GM23338 (cell line): ENCODE measurements around the gene SLC45A1. TPM values are rescaled to one million over a fixed set of nuclear protein-coding genes. Genes with fewer than 3 reads are reported as not detected.

ENCODE experiments used
- CREB1 ChIP-seq: fragments of 250-450 bp; sonication (Bioruptor Pico); IDR thresholded peaks from 2 replicates; pipeline ENCODE4 v1.5.0; 2020; ENCODE audit warnings: low read depth, mild to moderate bottlenecking, moderate library complexity
- EZH2 ChIP-seq: fragments of 200-600 bp; sonication (generic); IDR thresholded peaks from one replicate; pipeline ENCODE4 v1.8.0; 2017; ENCODE audit warnings: antibody characterized with exemption, mild to moderate bottlenecking, low read depth; ENCODE audit not compliant: unreplicated experiment
- JUNB ChIP-seq: IDR thresholded peaks from one replicate; pipeline ENCODE4 v1.6.1; 2016; ENCODE audit warnings: antibody characterized with exemption; ENCODE audit not compliant: unreplicated experiment
- NANOG ChIP-seq: IDR thresholded peaks from 2 replicates; pipeline ENCODE4 v1.6.1; 2016; ENCODE audit warnings: antibody characterized with exemption, borderline replicate concordance
- POLR2AphosphoS5 ChIP-seq: IDR thresholded peaks from 2 replicates; pipeline ENCODE4 v1.6.1; 2016; ENCODE audit warnings: antibody characterized with exemption, low read depth
- STAT1 ChIP-seq: IDR thresholded peaks from one replicate; pipeline ENCODE4 v1.6.1; 2016; ENCODE audit warnings: antibody characterized with exemption; ENCODE audit not compliant: unreplicated experiment
- ZNF114 ChIP-seq: fragments of 250-450 bp; sonication (Bioruptor Pico); IDR thresholded peaks from 2 replicates; pipeline ENCODE4 v1.5.0; 2020; ENCODE audit warnings: mild to moderate bottlenecking, moderate library complexity
- ZNF331 ChIP-seq: fragments of 250-450 bp; sonication (Bioruptor Pico); IDR thresholded peaks from 2 replicates; pipeline ENCODE4 v1.5.0; 2020; ENCODE audit warnings: low read depth, mild to moderate bottlenecking, moderate library complexity
- ZNF462 ChIP-seq: fragments of 250-450 bp; sonication (Bioruptor Pico); IDR thresholded peaks from 2 replicates; pipeline ENCODE4 v1.5.0; 2020; ENCODE audit warnings: mild to moderate bottlenecking, moderate library complexity
- polyA plus RNA-seq: library from polyadenylated mRNA; unstranded; fragments of >200 nt; fragmentation: Nextera tagmentation; extraction: Ambion mirVana; gene quantifications from 2 replicates; pipeline ENCODE4 v1.2.1, GENCODE V29; 2016
- total RNA-seq: library from RNA; depleted of rRNA; stranded (reverse); fragments of >200 nt; shearing (Covaris generic); gene quantifications from 2 replicates; pipeline ENCODE4 v1.2.3, GENCODE V29; 2014
- TF ChIP-seq, protein P1 (sequence below), 2 experiments: fragments of 200-600 bp in 1 of 2; sonication (generic) in 1 of 2; conservative IDR thresholded peaks; 2 replicates each; pipeline versions ENCODE4 v1.5.1 to v1.6.1; 2016 to 2017; ENCODE audit warnings: antibody characterized with exemption in 2 of 2, low read depth in 2 of 2, mild to moderate bottlenecking in 2 of 2, moderate library complexity in 1 of 2

Gene SLC45A1
- total and polyA plus RNA-seq, 2 experiments from 2014 or later, result 1.3 to 2.3 TPM

DNA sequence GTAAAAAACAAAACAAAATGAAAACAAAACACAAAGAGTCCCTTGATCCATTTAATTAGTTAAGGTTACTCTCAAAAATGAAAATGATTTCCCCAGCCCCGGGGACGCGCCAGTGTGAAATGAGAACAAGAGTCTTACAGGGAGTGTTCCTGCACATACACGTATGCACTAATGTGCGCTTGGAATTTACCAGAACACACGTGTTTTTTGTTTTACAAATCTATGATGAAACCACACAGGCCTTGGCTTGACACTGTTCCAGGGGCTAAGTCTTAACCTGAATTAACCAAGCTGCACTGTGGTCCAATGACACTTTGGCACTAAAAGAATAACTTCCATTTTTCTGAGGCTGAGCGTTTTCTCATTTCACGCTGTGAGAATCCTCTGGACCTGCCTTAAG is 63.7 kb downstream of the SLC45A1 start (continued):
- TF ChIP-seq ZNF462 (CRISPR knock-in tag) (no peak), CREB1 (no peak), EZH2 (no peak), POLR2AphosphoS5 (no peak), JUNB (no peak), ZNF331 (CRISPR knock-in tag) (no peak), ZNF114 (CRISPR knock-in tag) (no peak), NANOG (no peak), STAT1 (no peak)
- TF ChIP-seq, protein P1, sequence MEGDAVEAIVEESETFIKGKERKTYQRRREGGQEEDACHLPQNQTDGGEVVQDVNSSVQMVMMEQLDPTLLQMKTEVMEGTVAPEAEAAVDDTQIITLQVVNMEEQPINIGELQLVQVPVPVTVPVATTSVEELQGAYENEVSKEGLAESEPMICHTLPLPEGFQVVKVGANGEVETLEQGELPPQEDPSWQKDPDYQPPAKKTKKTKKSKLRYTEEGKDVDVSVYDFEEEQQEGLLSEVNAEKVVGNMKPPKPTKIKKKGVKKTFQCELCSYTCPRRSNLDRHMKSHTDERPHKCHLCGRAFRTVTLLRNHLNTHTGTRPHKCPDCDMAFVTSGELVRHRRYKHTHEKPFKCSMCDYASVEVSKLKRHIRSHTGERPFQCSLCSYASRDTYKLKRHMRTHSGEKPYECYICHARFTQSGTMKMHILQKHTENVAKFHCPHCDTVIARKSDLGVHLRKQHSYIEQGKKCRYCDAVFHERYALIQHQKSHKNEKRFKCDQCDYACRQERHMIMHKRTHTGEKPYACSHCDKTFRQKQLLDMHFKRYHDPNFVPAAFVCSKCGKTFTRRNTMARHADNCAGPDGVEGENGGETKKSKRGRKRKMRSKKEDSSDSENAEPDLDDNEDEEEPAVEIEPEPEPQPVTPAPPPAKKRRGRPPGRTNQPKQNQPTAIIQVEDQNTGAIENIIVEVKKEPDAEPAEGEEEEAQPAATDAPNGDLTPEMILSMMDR (conservative IDR thresholded peaks at IDR 0.05; ENCODE audit: low read depth in 2 of 2), result no peak
